WTC11 (cell line): Measurements from ENCODE around the gene FGR.

Source experiments
- MAX ChIP-seq: sonication (generic); formaldehyde crosslinking; IDR thresholded peaks from 2 replicates; pipeline ENCODE4 v1.8.0; 2022; ENCODE audit warnings: mild to moderate bottlenecking, missing genetic modification reagents
- MXD4 ChIP-seq: fragments of 250-450 bp; sonication (Bioruptor Pico); IDR thresholded peaks from 2 replicates; pipeline ENCODE4 v1.8.0; 2021; ENCODE audit warnings: mild to moderate bottlenecking, moderate library complexity, borderline replicate concordance
- NR2C2 ChIP-seq: sonication (generic); formaldehyde crosslinking; IDR thresholded peaks from 2 replicates; pipeline ENCODE4 v1.8.0; 2022; ENCODE audit warnings: mild to moderate bottlenecking, missing genetic modification reagents
- TF ChIP-seq, protein P1 (sequence below): fragments of 200-600 bp; IDR thresholded peaks from 2 replicates; pipeline ENCODE4 v1.8.0; 2022; ENCODE audit warnings: antibody characterized with exemption

DNA sequence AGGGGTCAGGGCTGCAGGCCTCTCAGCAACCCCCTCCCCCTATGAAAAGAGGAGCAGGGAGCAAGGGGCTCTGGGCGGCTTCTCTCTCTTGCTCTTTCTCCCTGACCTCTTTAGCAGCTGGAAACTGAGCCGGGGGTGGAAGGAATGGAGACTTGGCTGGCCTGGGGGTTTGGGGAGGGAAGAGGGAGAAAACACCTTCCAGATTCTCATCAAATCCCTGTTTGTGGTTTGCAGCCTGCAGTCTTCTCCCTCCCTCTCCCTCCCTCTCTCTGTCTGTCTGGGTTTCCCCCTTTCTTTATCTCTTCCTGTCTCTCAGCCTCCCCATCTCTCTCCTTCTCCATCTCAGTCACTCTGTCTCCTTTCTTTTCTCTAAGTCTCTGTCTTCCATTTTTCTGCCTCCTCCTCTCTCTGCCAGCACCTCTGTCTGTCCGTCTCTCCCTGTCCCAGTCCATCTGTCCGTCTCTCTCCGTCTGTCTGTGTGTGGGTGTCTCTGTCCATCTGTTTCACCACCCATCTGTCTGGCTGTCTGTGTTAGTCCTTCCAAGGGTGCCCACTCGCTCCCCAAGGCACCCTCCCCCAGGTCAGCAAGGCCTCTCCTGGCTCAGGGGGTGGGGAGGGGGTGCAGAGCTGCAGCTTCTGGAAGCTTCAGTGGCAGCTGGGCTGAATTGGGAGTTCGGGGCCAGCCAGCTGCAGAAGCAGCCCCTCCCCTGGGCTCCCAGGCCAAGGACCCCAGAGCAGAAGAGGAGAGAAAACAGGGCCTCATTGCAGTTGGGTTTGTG is 37.3 kb downstream of the FGR start:
- TF ChIP-seq NR2C2 (CRISPR knock-in tag) (no peak), MAX (CRISPR knock-in tag) (no peak), MXD4 (no peak)
- TF ChIP-seq, protein P1, sequence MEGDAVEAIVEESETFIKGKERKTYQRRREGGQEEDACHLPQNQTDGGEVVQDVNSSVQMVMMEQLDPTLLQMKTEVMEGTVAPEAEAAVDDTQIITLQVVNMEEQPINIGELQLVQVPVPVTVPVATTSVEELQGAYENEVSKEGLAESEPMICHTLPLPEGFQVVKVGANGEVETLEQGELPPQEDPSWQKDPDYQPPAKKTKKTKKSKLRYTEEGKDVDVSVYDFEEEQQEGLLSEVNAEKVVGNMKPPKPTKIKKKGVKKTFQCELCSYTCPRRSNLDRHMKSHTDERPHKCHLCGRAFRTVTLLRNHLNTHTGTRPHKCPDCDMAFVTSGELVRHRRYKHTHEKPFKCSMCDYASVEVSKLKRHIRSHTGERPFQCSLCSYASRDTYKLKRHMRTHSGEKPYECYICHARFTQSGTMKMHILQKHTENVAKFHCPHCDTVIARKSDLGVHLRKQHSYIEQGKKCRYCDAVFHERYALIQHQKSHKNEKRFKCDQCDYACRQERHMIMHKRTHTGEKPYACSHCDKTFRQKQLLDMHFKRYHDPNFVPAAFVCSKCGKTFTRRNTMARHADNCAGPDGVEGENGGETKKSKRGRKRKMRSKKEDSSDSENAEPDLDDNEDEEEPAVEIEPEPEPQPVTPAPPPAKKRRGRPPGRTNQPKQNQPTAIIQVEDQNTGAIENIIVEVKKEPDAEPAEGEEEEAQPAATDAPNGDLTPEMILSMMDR = no peak
